Ovary (tissue), 3 donors: ENCODE measurements around the gene TNFRSF6B.

ENCODE experiments used
- CTCF ChIP-seq, 3 donors: fragments of 450-650 bp in 2 of 3; fragments of 200-600 bp in 1 of 3; IDR thresholded peaks; one replicate each; pipeline versions ENCODE4 v1.5.1 to v1.8.0; 2016 to 2022; ENCODE audit warnings: antibody characterized with exemption in 3 of 3, mild to moderate bottlenecking in 1 of 3
- EP300 ChIP-seq: sonication (generic); formaldehyde crosslinking; IDR thresholded peaks from one replicate; pipeline ENCODE4 v1.6.1; 2017; ENCODE audit warnings: antibody characterized with exemption
- POLR2A ChIP-seq: fragments of 450-650 bp; IDR thresholded peaks from one replicate; pipeline ENCODE4 v1.6.1; 2017; ENCODE audit warnings: antibody characterized with exemption, mild to moderate bottlenecking, moderate library complexity
- donor health status: DM: no; HTN: no; CAD: no.

GRCh38 chr20:63660622-63661021 is 35.8 kb upstream of the TNFRSF6B start:
- TF ChIP-seq CTCF (IDR thresholded peaks at IDR 0.05): no peak
- no peak for TF ChIP-seq POLR2A
- TF ChIP-seq EP300: no peak
